Common myeloid progenitor, CD34-positive (primary cell): Measurements from ENCODE around the gene DENND6B.

Source experiments
- CTCF ChIA-PET: fragments of 350-600 bp; sonication (Branson Sonifier 250); formaldehyde crosslinking; loops from one replicate; lab custom pipeline; 2021; ENCODE audit warnings: antibody characterized with exemption; lab: Charles Lee
- POLR2A ChIA-PET: fragments of 350-600 bp; sonication (Branson Sonifier 250); formaldehyde crosslinking; loops from one replicate; lab custom pipeline; 2021; ENCODE audit warnings: antibody characterized with exemption; lab: Charles Lee
- DNase-seq, 3 donors: peaks; one replicate each; pipeline versions ENCODE4 v3.0.0 to v3.0.0-alpha.2; 2013
- H3K27ac ChIP-seq, 2 experiments: 1 replicate in 1 of 2; 2 replicates in 1 of 2; pipeline ENCODE4 v1.7.0; 2013; ENCODE audit warnings: inconsistent platforms in 2 of 2, low read length in 2 of 2, mild to moderate bottlenecking in 2 of 2, low read depth in 1 of 2, moderate library complexity in 1 of 2; ENCODE audit not compliant: severe bottlenecking in 2 of 2, insufficient read depth in 1 of 2, poor library complexity in 1 of 2
- H3K27me3 ChIP-seq, 5 experiments: replicated peaks in 2 of 5; 1 replicate in 3 of 5; 2 replicates in 2 of 5; pipeline versions ENCODE4 v1.6.1 to v1.7.0; 2013; ENCODE audit warnings: low read length in 4 of 5, mild to moderate bottlenecking in 2 of 5, moderate library complexity in 2 of 5, inconsistent platforms in 1 of 5; ENCODE audit not compliant: insufficient read depth in 5 of 5, control insufficient read depth in 4 of 5
- H3K36me3 ChIP-seq, 4 experiments: 1 replicate in 2 of 4; 2 replicates in 2 of 4; pipeline versions ENCODE4 v1.6.1 to v1.7.0; 2013; ENCODE audit warnings: low read length in 3 of 4, control low read depth in 1 of 4, mild to moderate bottlenecking in 1 of 4; ENCODE audit not compliant: control insufficient read depth in 4 of 4, insufficient read depth in 4 of 4
- H3K4me1 ChIP-seq, 4 experiments: 1 replicate in 3 of 4; 2 replicates in 1 of 4; pipeline versions ENCODE4 v1.6.1 to v1.7.1; 2013; ENCODE audit warnings: low read length in 3 of 4, mild to moderate bottlenecking in 3 of 4, control low read depth in 1 of 4, inconsistent platforms in 1 of 4, moderate library complexity in 1 of 4; ENCODE audit not compliant: control insufficient read depth in 4 of 4, insufficient read depth in 4 of 4; ENCODE audit errors: control extremely low read depth in 1 of 4
- H3K4me3 ChIP-seq, 7 experiments: 1 replicate in 4 of 7; 2 replicates in 3 of 7; pipeline versions ENCODE4 v1.5.1 to v1.7.0; 2013; ENCODE audit warnings: mild to moderate bottlenecking in 7 of 7, low read length in 6 of 7, moderate library complexity in 6 of 7, inconsistent platforms in 2 of 7, low read depth in 2 of 7, control low read depth in 1 of 7; ENCODE audit not compliant: insufficient read depth in 4 of 7, control insufficient read depth in 1 of 7; ENCODE audit errors: extremely low read depth in 1 of 7
- H3K9me3 ChIP-seq, 5 experiments: 1 replicate in 4 of 5; 2 replicates in 1 of 5; pipeline versions ENCODE4 v1.6.1 to v1.7.1; 2013; ENCODE audit warnings: low read length in 4 of 5, mild to moderate bottlenecking in 2 of 5, inconsistent platforms in 1 of 5, low read depth in 1 of 5, moderate library complexity in 1 of 5; ENCODE audit not compliant: control insufficient read depth in 4 of 5, insufficient read depth in 2 of 5; ENCODE audit errors: control extremely low read depth in 1 of 5
- WGBS: methylation state at CpG from one replicate; pipeline ENCODE4 v1.1.5; 2013; ENCODE audit not compliant: insufficient coverage; 5-methylcytosine and 5-hydroxymethylcytosine counted together

The DENND6B gene

DNA sequence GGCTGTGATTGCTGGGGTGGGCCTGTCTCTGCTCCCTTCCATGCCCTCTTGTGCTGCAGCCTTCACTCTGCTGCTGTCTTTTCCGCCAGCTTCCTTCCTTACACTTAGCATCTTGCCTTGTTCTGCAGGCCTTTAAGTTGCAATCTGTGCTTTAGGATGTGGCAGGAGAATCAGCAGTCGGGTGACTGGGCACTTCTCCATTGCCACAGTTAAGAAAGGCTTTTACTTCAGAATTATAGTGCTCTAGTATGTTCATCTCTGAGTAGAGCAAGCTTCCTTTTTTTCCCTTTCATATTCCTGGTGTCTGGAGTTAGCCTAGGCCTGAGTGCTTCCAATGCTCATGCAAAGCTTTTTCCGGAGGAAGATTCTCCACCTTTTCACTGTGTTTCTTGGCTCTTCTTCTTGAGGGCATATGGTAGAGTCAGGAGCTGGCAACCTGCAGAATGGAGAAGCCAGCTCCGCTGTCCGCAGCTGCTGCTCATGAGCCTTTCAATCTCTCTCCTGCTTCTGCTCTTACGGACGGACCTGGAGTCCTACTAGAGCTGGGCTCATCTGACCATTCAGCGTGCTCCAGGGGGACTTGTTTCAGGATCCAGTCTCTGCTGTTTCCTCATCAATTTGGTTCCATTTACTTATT, 36.5 kb upstream of the DENND6B start:
- Histone ChIP-seq H3K27ac (no peak overlapping the region), H3K9me3 (peaks cover 0 to 3% (median 0%) of the 10 kb centered on the region in 5 experiments), H3K36me3 (peaks cover 0 to 30% (median 17%) of the 10 kb centered on the region in 4 experiments), H3K4me3 (no peak overlapping the region), H3K4me1 (peaks cover 0 to 13% (median 4%) of the 10 kb centered on the region in 4 experiments), H3K27me3 (no peaks in the 10 kb centered on the region)
- peak in 2 of 3 donors; percentile 52 to 58 for DNase-seq
- CTCF ChIA-PET = interaction anchor here (0.9 to 1.6 kb wide), 6 partner anchors 8 to 113 kb away, joined by 3 read pairs; partner anchors contain the start of gene HDAC10
- POLR2A ChIA-PET = interaction anchor here (0.6 to 0.8 kb wide), 2 partner anchors 11 to 87 kb away, joined by 3 to 4 read pairs; no protein-coding TSS in a partner anchor
- WGBS = 78% methylated on average over 6 of the region's 8 CpGs

DNA sequence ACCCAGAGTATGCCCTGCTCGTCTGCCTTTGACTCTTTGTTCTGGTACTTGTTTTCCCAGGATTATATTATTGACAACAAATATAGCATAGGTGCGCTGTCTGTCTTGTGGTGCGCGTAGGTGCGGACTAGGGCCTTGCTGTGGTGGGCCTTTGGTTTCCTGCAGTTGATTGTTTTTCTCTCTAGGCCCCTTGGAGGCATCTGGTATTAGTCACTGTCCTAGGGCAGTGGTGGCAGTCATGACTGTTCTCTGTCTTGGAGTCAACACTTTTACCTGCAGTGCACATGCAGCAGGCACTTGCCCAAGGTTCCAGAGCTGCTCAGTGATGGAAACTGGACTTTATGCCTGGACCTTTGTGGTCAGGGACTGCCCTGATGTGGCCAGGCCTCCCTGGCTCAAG, 34.9 kb upstream of the DENND6B start:
- Histone ChIP-seq H3K4me1 (peaks cover 0 to 14% (median 4%) of the 10 kb centered on the region in 4 experiments), H3K4me3 (no peak overlapping the region), H3K27ac (no peak overlapping the region), H3K36me3 (peaks cover 0 to 30% (median 12%) of the 10 kb centered on the region in 4 experiments), H3K9me3 (peaks cover 0 to 3% (median 0%) of the 10 kb centered on the region in 5 experiments), H3K27me3 (no peaks in the 10 kb centered on the region)
- ChIA-PET CTCF (interaction anchor here (1.2 to 2.3 kb wide), 7 partner anchors 10 to 110 kb away, joined by 3 to 6 read pairs (median 3); no protein-coding TSS in a partner anchor), POLR2A (interaction anchor here (1.2 kb wide), 1 partner anchor 9 kb away, joined by 3 read pairs; no protein-coding TSS in a partner anchor)
- DNase-seq = no peak
- 89% methylated on average over 5 of the region's 5 CpGs for WGBS

DNA sequence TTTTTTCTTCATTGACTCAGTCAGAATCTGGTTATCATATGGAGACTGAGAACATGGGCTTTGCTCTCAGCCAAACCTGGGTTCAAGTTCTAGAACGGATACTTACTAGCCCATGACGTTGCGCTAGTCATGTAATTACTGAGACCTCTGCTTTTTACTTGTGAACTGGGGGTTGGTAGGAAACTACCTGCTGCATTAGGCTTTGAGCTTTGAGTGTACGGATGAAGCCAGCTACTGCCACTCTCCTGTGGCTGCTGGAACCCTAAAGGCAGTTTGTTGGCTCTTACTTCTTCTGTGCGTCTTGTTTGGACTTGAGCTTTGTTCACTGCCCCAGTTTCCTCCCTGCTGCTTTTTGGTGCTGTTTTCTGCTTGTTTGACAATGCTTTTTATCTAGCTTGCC, 34.4 kb upstream of the DENND6B start:
- ChIA-PET CTCF (interaction anchor here (1.2 to 2.3 kb wide), 8 partner anchors 10 to 109 kb away, joined by 3 to 6 read pairs (median 4); no protein-coding TSS in a partner anchor), POLR2A (interaction anchor here (1.2 kb wide), 1 partner anchor 8 kb away, joined by 3 read pairs; no protein-coding TSS in a partner anchor)
- H3K27me3 ChIP-seq = no peaks in the 10 kb centered on the region
- H3K36me3 ChIP-seq = peaks cover 0 to 32% (median 12%) of the 10 kb centered on the region in 4 experiments
- 98% methylated on average over 5 of the region's 5 CpGs for WGBS
- peaks cover 0 to 14% (median 4%) of the 10 kb centered on the region in 4 experiments for H3K4me1 ChIP-seq
- H3K27ac ChIP-seq = no peak overlapping the region
- no peak for DNase-seq
- H3K9me3 ChIP-seq = peaks cover 0 to 3% (median 0%) of the 10 kb centered on the region in 5 experiments
- no peak overlapping the region for H3K4me3 ChIP-seq

DNA sequence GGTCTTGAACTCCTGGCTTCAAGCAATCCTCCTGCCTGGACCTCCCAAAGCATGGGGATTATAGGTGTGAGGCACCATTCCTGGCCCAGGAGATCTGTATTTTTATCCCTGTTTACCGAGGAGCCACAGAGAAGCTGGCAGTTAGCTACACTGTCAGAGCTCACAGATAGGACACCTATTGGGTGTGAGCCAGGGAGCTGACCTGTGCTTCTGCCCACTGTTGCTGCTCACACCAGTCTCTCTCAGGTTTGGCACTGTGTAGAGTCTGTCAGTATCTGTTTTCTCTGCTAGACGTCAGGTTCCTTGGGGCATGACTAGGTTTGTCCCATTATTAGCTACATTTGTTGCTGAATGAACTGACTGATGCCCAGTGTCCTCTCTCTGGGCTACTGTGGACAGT, 33.8 kb upstream of the DENND6B start:
- Histone ChIP-seq H3K4me3 (no peak overlapping the region), H3K27ac (no peak overlapping the region), H3K27me3 (no peaks in the 10 kb centered on the region), H3K36me3 (peaks cover 0 to 34% (median 12%) of the 10 kb centered on the region in 4 experiments), H3K9me3 (peaks cover 0 to 3% (median 0%) of the 10 kb centered on the region in 5 experiments), H3K4me1 (peaks cover 0 to 14% (median 4%) of the 10 kb centered on the region in 4 experiments)
- no peak for DNase-seq
- ChIA-PET CTCF (interaction anchor here (1.2 to 2.3 kb wide), 5 partner anchors 19 to 85 kb away, joined by 3 to 6 read pairs (median 3); no protein-coding TSS in a partner anchor), POLR2A (no interaction called here)
- 100% methylated on average over 2 of the region's 2 CpGs for WGBS

DNA sequence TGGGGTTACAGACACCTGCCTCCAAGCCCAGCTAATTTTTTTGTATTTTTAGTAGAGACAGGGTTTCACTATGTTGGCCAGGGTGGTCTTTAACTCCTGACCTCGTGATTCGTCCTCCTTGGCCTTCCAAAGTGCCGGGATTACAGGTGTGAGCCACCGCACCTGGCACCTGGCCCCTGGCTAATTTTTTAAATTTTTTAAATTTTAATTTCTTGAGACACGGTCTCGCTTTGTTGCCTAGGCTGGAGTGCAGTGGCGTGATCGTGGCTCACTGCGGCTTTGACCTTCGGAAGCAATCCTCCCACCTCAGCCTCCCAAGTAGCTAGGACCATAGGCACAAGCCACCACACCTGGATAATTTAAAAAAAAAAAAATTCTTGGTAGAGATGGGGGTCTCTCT, 30.9 kb upstream of the DENND6B start:
- DNase-seq = no peak
- H3K4me1 ChIP-seq = peaks cover 0 to 14% (median 4%) of the 10 kb centered on the region in 4 experiments
- POLR2A ChIA-PET = no interaction called here
- 100% methylated on average over 3 of the region's 10 CpGs for WGBS
- no peak overlapping the region for H3K27ac ChIP-seq
- peaks cover 0 to 3% (median 0%) of the 10 kb centered on the region in 5 experiments for H3K9me3 ChIP-seq
- no peaks in the 10 kb centered on the region for H3K27me3 ChIP-seq
- CTCF ChIA-PET = interaction anchor here (1.3 to 2.6 kb wide), 2 partner anchors 13 to 16 kb away, joined by 6 to 10 read pairs; no protein-coding TSS in a partner anchor
- no peak overlapping the region for H3K4me3 ChIP-seq
- H3K36me3 ChIP-seq = peaks cover 0 to 32% (median 12%) of the 10 kb centered on the region in 4 experiments

DNA sequence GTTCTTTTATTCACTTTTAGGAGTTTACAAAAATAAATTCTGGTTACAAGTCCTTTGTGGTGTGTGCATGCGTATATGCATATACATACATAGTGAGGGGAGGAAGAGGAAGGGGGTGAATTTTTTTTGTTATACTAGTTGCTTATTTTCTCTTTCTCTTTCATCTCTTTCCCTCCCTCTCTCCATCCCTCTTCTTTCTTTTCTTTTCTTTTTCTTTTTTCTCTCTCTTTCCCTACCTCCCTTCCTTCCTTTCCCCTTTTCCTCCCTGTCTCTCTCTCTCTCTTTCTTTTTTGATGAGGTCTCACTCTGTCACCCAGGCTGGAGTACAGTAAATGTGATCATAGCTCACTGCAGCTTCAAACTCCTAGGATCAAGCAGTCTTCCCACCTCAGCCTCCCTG, 30.4 kb upstream of the DENND6B start:
- Histone ChIP-seq H3K27ac (peak overlapping the region in 1 of 2 experiments; percentile 25), H3K27me3 (no peaks in the 10 kb centered on the region), H3K36me3 (peaks cover 0 to 34% (median 14%) of the 10 kb centered on the region in 4 experiments), H3K9me3 (peaks cover 0 to 3% (median 0%) of the 10 kb centered on the region in 5 experiments), H3K4me1 (peaks cover 0 to 13% (median 4%) of the 10 kb centered on the region in 4 experiments), H3K4me3 (no peak overlapping the region)
- WGBS = no CpG with 5 or more reads among the region's 1 CpG
- ChIA-PET POLR2A (no interaction called here), CTCF (interaction anchor here (0.7 to 2.6 kb wide), 3 partner anchors 13 to 125 kb away, joined by 3 to 10 read pairs (median 6); no protein-coding TSS in a partner anchor)
- DNase-seq = no peak
